Neural progenitor cell (in vitro differentiated cells): ENCODE measurements around the gene GDF2.

Experiments
- EZH2phosphoT487 ChIP-seq: fragments of 200-600 bp; sonication (generic); IDR thresholded peaks from 2 replicates; pipeline ENCODE4 v1.6.1; 2017; ENCODE audit warnings: antibody characterized with exemption
- TF ChIP-seq, protein P1 (sequence below): fragments of 200-600 bp; sonication (generic); IDR thresholded peaks from 2 replicates; pipeline ENCODE4 v1.5.1; 2017; ENCODE audit warnings: antibody characterized with exemption, mild to moderate bottlenecking

DNA sequence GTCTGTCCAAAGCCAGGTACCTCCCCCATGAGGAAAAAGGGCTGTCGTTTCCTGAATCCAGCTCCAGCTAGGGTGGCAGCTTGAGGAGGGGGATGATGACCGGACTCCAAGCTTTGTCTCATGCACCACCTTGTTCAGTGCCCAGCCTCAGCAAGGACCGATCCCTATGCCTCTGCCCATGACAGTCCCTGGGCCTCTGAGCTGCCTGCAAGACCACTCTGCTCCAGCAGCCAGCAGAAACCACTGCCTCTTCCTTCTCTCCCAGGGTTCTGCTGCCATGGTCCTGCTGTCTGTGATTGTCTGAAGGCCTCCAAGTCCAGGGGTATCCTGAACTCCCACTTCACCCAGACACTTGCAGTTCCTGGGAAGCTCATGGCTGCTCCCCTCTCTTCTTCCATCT is 43.5 kb upstream of the GDF2 start:
- TF ChIP-seq, protein P1, sequence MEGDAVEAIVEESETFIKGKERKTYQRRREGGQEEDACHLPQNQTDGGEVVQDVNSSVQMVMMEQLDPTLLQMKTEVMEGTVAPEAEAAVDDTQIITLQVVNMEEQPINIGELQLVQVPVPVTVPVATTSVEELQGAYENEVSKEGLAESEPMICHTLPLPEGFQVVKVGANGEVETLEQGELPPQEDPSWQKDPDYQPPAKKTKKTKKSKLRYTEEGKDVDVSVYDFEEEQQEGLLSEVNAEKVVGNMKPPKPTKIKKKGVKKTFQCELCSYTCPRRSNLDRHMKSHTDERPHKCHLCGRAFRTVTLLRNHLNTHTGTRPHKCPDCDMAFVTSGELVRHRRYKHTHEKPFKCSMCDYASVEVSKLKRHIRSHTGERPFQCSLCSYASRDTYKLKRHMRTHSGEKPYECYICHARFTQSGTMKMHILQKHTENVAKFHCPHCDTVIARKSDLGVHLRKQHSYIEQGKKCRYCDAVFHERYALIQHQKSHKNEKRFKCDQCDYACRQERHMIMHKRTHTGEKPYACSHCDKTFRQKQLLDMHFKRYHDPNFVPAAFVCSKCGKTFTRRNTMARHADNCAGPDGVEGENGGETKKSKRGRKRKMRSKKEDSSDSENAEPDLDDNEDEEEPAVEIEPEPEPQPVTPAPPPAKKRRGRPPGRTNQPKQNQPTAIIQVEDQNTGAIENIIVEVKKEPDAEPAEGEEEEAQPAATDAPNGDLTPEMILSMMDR: no peak
- no peak for TF ChIP-seq EZH2phosphoT487
